Mucosa of rectum (tissue), 2 donors: Measurements from ENCODE around the gene GOLGA8F.
"Not testable (repeated sequence)": the region's sequence is repeated elsewhere in the genome, so short reads cannot be mapped to it uniquely, and the experiment has no call there.

Source experiments
- H3K27ac ChIP-seq, 2 donors: one replicate each; pipeline ENCODE4 v1.7.0; 2013; ENCODE audit warnings: inconsistent platforms in 2 of 2, low read depth in 2 of 2, low read length in 2 of 2
- H3K27me3 ChIP-seq, 2 donors: one replicate each; pipeline ENCODE4 v1.7.0; 2013; ENCODE audit warnings: low read length in 2 of 2; ENCODE audit not compliant: control insufficient read depth in 2 of 2, insufficient read depth in 2 of 2
- H3K36me3 ChIP-seq, 2 donors: one replicate each; pipeline ENCODE4 v1.7.0; 2013; ENCODE audit warnings: low read length in 2 of 2; ENCODE audit not compliant: control insufficient read depth in 2 of 2, insufficient read depth in 2 of 2
- H3K4me1 ChIP-seq, 2 donors: one replicate each; pipeline ENCODE4 v1.7.0; 2013; ENCODE audit warnings: low read length in 2 of 2, mild to moderate bottlenecking in 1 of 2; ENCODE audit not compliant: control insufficient read depth in 2 of 2, insufficient read depth in 2 of 2
- H3K4me3 ChIP-seq, 2 donors: one replicate each; pipeline ENCODE4 v1.7.0; 2013; ENCODE audit warnings: low read length in 2 of 2
- H3K9ac ChIP-seq, 2 donors: one replicate each; pipeline ENCODE4 v1.7.0; 2013; ENCODE audit warnings: low read length in 2 of 2, low read depth in 1 of 2, mild to moderate bottlenecking in 1 of 2
- H3K9me3 ChIP-seq, 2 donors: one replicate each; pipeline ENCODE4 v1.7.0; 2013; ENCODE audit warnings: low read length in 2 of 2; ENCODE audit not compliant: control insufficient read depth in 2 of 2
- donor health status: healthy.
- donor health status: Normal muscosa, but diverticular disease.

GOLGA8F gene, protein sequence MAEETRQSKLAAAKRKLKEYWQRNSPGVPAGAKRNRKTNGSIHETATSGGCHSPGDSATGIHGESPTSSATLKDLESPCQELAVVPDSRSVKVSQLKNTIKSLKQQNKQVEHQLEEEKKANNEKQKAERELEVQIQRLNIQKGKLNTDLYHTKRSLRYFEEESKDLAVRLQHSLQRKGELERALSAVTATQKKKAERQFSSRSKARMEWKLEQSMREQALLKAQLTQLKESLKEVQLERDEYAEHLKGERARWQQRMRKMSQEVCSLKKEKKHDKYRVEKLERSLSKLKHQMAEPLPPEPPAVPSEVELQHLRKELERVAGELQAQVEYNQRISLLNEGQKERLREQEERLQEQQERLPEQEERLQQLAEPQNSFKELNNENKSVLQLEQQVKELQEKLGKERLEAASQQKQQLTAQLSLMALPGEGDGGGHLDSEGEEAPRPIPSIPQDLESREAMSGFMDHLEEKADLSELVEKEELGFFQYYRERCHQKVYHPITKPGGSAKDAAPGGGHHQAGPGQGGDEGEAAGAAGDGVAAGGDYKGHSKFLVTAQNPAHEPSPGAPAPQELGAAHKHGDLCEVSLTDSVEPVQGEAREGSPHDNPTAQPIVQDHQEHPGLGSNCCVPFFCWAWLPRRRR

DNA sequence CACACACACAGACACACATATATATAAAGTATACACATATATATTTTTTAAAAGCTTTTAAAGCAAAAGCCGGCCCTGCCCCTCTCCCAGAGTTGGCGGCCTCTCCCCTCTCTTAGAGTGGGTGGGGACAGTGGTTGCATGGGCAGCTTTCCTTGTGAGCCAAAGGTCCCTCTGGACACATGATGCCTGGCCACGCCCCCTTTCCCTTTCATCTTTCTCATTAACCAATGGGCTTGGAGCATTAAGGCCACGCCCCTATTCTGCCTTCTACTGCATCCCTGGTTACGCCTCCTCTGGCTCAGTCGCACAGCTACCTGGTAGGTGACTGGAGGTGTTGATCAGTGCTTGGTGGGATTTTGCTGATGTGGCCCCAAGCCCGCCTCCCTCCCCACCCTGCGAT lies at the start of gene GOLGA8F:
GOLGA8F (plus strand) TSS at position 301 of the 400 bp plus-strand sequence; CDS start at position 399, 98 bp downstream.
- H3K4me1 ChIP-seq, H3K27ac ChIP-seq, H3K4me3 ChIP-seq, H3K9me3 ChIP-seq, H3K36me3 ChIP-seq, H3K27me3 ChIP-seq, H3K9ac ChIP-seq: not testable (repeated sequence)

DNA sequence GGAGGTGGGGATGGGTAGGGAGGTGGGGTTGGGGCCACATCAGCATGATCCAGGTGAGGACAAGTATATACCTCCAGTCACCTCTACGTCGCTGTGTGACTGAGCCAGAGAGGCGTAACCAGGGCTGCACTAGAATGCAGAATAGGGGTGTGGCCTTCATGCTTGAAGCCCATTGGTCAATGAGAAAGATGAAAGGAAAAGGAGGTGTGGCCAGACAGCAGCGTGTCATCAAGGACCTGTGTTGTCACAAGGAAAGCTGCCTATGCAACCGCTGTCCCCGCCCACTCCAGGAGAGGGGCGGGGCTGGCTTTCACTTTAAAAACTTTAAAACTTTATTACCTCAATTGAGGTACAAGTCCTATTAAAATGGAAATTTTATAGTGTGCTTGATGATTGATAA lies 20.5 kb upstream of the GOLGA8F start, which contains the start of gene GOLGA6L24:
GOLGA6L24 (minus strand) TSS at position 101 of the 400 bp plus-strand sequence; CDS start at position 40, 61 bp downstream.
- not testable (repeated sequence) for H3K36me3 ChIP-seq

DNA sequence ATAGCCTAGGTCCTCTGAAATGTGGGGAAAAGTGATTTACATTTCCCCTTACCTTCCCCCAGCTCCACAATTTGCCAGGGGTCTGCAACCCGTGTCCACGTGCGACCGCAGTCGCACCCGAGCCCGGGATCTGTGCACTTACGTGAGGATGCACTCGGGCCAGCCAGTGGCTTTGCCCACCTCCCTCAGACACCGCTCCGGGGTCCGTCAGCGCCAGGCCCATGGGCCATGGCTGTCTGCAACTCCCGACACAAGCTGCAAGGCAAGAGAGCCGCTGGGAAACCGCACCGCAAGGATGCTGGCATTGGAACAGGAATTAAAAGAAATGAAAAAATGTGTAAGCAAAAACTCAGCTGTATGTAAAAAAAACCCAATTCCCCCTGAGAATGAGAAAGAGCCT lies 13.0 kb upstream of the GOLGA8F start:
- not testable (repeated sequence) for H3K9ac ChIP-seq, H3K4me1 ChIP-seq, H3K36me3 ChIP-seq, H3K27ac ChIP-seq, H3K4me3 ChIP-seq, H3K27me3 ChIP-seq, H3K9me3 ChIP-seq

More for the DNA sequence above, 20.5 kb upstream of the GOLGA8F start, which contains the start of gene GOLGA6L24:
- not testable (repeated sequence) for H3K4me3 ChIP-seq, H3K9ac ChIP-seq, H3K9me3 ChIP-seq, H3K27me3 ChIP-seq, H3K27ac ChIP-seq, H3K4me1 ChIP-seq

DNA sequence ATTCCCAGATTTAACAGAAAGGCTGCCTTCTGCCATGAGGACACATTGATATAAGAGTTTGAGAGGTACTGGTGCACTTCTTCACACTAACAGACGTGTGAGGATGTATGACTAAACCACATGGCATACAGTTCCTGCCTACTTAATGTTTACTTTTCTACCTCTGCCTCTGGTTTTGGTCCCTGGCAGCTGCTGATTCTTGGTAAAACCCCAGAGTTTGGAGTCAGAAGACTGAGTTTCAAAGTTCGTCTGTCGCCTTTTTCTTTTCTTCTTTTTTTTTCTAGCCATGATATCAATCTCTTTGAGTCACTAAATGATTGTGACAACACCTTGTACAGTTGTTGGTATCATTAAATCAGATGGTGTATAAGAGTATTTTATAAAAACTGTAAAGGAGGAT lies 1.6 kb downstream of the GOLGA8F start:
- not testable (repeated sequence) for H3K4me3 ChIP-seq, H3K4me1 ChIP-seq, H3K9me3 ChIP-seq, H3K36me3 ChIP-seq, H3K27ac ChIP-seq, H3K9ac ChIP-seq, H3K27me3 ChIP-seq

DNA sequence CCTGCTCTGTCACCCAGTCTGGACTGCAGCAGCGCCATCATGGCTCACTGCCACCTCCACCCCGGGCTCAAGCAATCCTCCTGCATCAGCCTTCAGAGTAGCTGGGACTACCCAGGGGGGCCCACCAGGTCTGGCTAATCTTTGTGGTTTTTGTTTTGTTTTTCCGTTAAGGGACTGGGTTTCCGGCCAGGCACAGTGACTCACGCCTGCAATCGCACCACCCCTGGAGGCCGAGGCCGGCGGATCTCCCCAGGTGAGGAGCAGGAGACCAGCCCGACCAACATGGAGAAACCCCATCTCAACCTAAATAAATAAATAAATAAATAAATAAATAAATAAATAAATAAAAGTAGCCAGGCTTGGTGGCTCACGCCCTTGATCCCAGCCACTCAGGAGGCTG lies 17.6 kb downstream of the GOLGA8F start:
- not testable (repeated sequence) for H3K27me3 ChIP-seq, H3K36me3 ChIP-seq, H3K9ac ChIP-seq, H3K4me1 ChIP-seq, H3K27ac ChIP-seq, H3K4me3 ChIP-seq, H3K9me3 ChIP-seq

DNA sequence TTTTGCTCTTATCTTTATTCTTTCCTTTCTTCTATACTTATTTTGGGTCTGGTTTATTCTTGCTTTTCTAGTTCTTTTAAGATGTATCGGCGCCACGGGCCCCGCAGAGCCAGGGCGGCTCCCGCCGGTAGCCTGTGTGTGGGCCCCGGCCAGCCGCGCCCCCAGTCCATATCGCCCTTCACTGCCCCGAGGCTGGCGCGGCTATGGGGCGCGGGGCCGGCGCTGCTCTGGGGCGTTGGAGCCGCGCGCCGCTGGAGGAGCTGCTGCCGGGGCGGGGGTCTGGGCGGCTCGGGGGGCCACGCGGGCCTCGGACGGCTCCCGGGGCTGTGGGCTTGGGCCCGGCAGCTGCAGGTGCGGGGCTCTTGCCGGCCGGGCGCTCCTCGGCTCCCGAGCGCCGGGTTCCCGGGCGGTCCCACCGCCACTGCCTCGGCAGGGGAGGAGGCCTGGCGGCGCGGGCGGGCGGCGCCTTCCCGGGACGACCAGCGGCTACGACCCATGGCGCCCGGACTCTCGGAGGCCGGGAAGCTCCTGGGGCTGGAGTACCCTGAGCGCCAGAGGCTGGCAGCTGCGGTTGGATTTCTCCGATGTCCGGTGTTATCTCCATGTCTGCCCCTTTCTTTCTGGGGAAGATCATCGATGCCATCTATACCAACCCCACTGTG lies 24.4 kb downstream of the GOLGA8F start:
- H3K27ac ChIP-seq, H3K9ac ChIP-seq, H3K36me3 ChIP-seq, H3K27me3 ChIP-seq, H3K4me1 ChIP-seq, H3K4me3 ChIP-seq, H3K9me3 ChIP-seq: not testable (repeated sequence)

DNA sequence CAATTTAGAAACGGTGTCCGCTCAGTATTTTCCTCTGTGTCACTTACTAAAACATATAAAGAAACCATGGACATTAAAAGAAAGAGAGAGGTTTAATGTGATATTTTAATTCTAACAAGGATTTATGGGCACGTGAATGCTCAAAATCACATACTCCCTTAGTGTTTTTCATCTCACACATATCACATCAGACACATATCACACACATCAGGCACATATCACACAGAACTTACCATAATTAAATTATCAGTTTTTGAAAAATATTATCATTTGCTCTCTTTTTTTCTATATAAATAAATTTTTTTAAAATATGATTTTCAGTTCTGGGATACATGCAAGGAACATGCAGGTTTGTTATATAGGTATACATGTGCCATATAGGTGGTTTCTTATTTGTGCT lies 42.0 kb downstream of the GOLGA8F start:
- H3K9ac ChIP-seq, H3K27ac ChIP-seq, H3K9me3 ChIP-seq, H3K4me1 ChIP-seq, H3K4me3 ChIP-seq, H3K36me3 ChIP-seq, H3K27me3 ChIP-seq: not testable (repeated sequence)

DNA sequence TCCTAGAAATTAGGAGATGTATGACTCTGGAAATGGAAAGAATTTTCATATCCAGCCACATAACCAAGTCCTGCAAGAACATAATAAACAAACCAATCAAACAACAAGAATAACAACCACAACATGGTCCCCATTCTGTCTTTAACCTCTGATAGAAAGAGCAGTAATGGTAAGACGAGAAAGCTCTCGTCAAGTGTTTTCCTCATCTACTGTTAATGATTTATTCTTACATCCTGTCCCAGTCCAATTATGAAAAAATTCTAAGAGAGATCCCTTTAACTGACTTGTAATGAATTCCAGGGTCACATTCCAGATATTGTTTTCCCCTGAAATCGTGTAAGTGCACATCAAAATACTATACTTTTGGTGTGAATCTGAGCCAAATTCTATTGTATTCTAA lies 57.1 kb downstream of the GOLGA8F start:
- not testable (repeated sequence) for H3K9me3 ChIP-seq, H3K9ac ChIP-seq, H3K27ac ChIP-seq, H3K4me1 ChIP-seq, H3K27me3 ChIP-seq, H3K4me3 ChIP-seq, H3K36me3 ChIP-seq
